Jurkat, Clone E6-1 (cell line): ENCODE results near the gene TRPC3. TPM values are rescaled to one million over a fixed set of nuclear protein-coding genes. Genes with fewer than 3 reads are reported as not detected.

Experiments
- DNase-seq: peaks from one replicate; pipeline ENCODE4 v3.0.0-alpha.2; 2011; ENCODE audit warnings: low read depth, low spot score
- H3K4me3 ChIP-seq: 2 replicates; pipeline ENCODE4 v1.5.1; 2011; ENCODE audit warnings: mild to moderate bottlenecking, low read length, control low read depth, moderate library complexity
- polyA plus RNA-seq: library from polyadenylated mRNA; unstranded; fragments of >200 nt; gene quantifications from one replicate; pipeline ENCODE4 v1.2.1, GENCODE V29; 2012; ENCODE audit warnings: missing spikeins; ENCODE audit not compliant: insufficient read length, insufficient read depth

Gene TRPC3
- not detected for polyA plus RNA-seq

DNA sequence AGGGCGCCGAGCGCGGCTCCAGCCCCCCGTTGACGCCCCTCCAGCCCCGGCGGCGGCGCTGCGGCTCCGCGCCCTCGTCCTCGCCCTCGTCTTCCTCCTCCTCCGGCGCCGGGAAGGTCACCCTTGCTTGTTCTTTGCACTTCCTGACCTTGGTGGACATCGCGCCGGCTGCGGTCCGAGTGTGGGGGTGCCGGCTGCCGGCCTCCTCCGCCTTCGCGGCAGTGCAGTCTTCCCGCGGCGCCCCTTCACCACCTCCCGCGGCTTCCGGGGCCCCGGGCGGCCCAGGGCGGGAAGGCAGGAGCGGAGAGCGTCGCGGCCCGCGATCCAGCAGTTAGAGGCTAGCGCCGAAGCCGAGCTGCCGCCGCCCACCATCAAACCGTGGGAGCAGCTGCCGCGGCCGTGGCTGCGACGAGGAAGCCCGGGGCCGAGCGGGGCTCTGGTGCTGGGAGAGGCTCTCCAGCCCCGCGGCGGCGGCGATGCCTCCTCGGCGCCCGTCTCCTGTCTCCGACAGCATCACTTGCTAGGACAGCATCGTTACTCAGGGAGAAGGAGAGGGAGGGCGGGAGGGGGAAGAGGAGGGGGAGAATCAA, at the start of gene TRPC3:
Gene TRPC3 (minus strand): TSS at position 540 of the 590 bp plus-strand sequence. CDS start 380 bp downstream, at position 160.
- H3K4me3 ChIP-seq: peak within 1 kb of the TSS; percentile 37
- DNase-seq: no peak

- H3K4me3 ChIP-seq: no peak overlapping the region
- no peak for DNase-seq
Measured at GRCh38 chr4:122000849-122001248, 49.0 kb upstream of the TRPC3 start.

- DNase-seq: no peak
- no peak overlapping the region for H3K4me3 ChIP-seq
Measured at GRCh38 chr4:121998024-121998423, 46.2 kb upstream of the TRPC3 start.

- no peak overlapping the region for H3K4me3 ChIP-seq
- DNase-seq: no peak
Measured at GRCh38 chr4:121995790-121996537, 44.1 kb upstream of the TRPC3 start.

DNA sequence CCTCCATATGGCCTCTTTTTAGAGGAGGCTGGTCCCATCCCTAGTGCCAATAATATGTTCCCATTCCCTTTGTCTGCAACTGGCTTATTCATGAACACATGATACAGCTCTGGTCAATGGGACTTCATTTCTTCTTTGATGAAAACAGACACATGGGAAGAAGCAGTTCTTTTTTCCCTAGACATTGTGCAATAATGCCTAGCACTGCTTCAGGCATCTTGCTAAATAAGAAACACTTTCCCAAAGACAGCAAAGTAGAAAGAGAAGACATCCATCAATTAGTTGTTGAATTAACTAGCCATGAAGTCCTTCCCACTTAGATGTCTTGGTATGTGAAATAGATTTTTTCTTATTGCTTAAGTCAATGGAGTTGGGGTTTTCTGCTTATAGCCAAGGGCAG, 40.1 kb upstream of the TRPC3 start:
- H3K4me3 ChIP-seq: no peak overlapping the region
- no peak for DNase-seq

- H3K4me3 ChIP-seq: no peak overlapping the region
- no peak for DNase-seq
Measured at GRCh38 chr4:121990489-121990888, 38.6 kb upstream of the TRPC3 start.

- H3K4me3 ChIP-seq: no peak overlapping the region
- no peak for DNase-seq
Measured at GRCh38 chr4:121989715-121990114, 37.9 kb upstream of the TRPC3 start.

DNA sequence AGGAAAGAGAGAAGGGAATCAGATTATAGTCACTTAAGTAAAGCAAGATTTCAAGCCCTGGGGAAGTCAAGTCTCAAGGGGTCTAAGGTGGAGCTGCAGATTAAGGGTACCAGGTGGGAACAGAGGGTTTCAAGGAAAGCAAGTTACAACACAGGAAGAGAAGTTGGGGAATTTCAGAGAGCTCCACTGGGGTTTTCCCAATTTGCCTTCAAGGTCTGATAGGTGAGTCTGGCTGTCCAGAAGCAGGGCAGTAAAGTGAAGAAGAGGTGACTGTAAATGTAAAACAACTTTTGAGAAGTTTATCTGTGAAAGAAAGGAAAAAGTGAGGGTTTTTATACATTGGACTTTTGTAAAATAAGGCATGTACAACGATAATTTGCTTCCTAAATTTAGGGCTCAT, 37.1 kb upstream of the TRPC3 start:
- no peak for DNase-seq
- no peak overlapping the region for H3K4me3 ChIP-seq

GRCh38 chr4:121980643-121981042, 28.8 kb upstream of the TRPC3 start:
- no peak for DNase-seq
- H3K4me3 ChIP-seq: no peak overlapping the region

DNA sequence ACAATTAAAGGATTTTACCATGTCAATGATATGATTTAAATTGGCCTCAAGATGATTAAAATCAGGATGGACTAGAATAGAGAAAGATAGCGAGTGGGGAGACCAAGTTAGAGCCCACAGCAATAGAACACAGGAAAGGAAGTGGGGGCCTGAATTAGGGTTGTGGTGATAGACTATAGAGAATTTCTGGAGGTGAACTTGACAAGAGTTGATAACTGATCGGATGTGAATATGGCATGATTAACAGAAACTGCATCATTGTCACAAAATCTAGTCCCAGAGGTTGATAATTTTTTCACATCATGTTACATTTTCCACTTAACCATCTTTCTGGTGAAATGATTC, 26.3 kb upstream of the TRPC3 start:
- no peak overlapping the region for H3K4me3 ChIP-seq
- no peak for DNase-seq

GRCh38 chr4:121977251-121978171, 25.7 kb upstream of the TRPC3 start:
- H3K4me3 ChIP-seq: no peak overlapping the region
- DNase-seq: no peak

DNA sequence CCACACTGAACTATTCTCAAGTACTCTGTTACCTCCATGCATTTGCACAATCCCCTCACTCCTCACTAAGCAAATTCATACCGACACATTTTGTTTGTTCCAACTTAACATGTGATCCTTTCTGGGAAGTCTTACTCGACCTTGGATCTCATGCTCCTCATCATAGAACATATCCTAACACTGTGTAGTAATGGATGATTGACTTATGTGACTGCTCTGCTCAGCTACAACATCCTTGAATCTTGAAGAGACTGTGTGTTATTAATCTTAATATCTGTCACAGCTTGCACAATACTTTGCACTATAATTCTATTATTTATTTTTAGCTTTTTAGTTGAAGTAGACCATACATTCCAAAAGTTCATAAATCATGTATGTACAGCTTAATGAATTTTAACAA, 23.9 kb upstream of the TRPC3 start:
- DNase-seq: no peak
- no peak overlapping the region for H3K4me3 ChIP-seq

- no peak overlapping the region for H3K4me3 ChIP-seq
- DNase-seq: no peak
Measured at GRCh38 chr4:121973816-121974215, 22.0 kb upstream of the TRPC3 start.

- H3K4me3 ChIP-seq: no peak overlapping the region
- no peak for DNase-seq
Measured at GRCh38 chr4:121968859-121969258, 17.0 kb upstream of the TRPC3 start.

DNA sequence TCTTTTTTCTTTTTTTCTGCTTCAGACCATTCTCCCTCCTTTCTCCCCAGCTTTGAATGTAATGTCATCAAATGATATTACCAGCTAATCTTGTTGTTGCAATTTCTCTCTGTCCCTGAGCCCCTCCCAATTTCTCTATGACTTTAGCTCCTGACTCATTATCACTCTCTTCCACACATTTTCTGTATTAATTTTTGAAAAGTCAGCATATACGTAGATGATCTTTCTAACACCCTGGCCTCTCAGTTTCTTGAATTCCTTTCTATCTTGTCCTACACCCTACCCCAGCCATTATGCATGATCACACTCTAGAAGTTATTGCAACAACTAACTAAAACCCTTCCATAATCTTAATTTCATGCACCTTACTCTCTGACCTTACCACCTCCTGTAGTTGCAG, 13.1 kb upstream of the TRPC3 start:
- H3K4me3 ChIP-seq: no peak overlapping the region
- DNase-seq: no peak

DNA sequence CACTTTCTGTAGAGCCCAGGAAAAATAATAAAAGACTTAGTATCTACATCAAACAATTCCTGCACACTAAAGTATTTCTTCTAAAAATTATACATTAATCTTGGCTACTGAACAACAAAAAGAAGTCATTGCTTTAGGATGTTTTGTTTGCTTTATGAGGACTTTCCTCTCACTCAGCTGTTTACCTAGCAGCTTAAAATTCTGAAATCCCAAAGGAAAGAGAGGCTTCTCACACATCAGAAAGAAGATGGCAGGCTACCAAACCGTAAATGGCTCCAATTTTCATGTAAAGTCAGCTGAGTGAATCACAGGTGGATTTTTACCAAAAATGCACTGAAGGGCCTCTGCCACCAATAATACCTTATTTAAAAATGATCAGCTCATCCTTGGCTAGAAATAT, 9.0 kb upstream of the TRPC3 start:
- H3K4me3 ChIP-seq: no peak overlapping the region
- DNase-seq: no peak

GRCh38 chr4:121958777-121959176, 6.9 kb upstream of the TRPC3 start:
- DNase-seq: no peak
- no peak overlapping the region for H3K4me3 ChIP-seq

- no peak overlapping the region for H3K4me3 ChIP-seq
- no peak for DNase-seq
Measured at GRCh38 chr4:121957266-121957665, 5.4 kb upstream of the TRPC3 start.

GRCh38 chr4:121953860-121954259, 2.0 kb upstream of the TRPC3 start:
- no peak overlapping the region for H3K4me3 ChIP-seq
- DNase-seq: peak; percentile 45

DNA sequence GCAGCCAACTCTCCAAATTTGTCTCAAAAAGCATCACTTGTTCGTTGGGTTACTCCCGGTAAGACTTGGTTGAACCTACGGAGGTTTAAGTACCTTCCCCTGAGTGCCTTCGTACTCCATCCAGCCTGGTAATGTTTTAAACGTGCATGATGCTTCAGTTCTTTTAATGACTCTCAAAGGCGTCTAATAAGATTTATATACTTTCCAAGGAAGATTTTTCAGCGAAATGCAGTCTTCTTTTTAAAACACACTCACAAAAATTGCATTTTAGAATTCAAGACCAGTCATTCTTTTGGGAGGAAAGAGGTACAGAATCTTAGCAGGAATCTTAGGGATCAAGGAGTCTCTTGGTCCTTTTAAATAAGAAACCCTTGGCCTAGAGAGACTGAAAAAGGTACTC, 430 bp upstream of the TRPC3 start:
- no peak for DNase-seq
- no peak overlapping the region for H3K4me3 ChIP-seq
